Measurements from ENCODE around the gene PPP4R1.

Gene PPP4R1

GRCh38 chr18:9513971-9514512 is 100.3 kb downstream of the PPP4R1 start:
- no peak for DNase-seq (ENCODE audit: low spot score)
- TF ChIP-seq CTCF (IDR thresholded peaks at IDR 0.05; ENCODE audit: extremely low read depth, missing control alignments): no peak

- DNase-seq (ENCODE audit: low spot score): no peak
- TF ChIP-seq CTCF (IDR thresholded peaks at IDR 0.05; ENCODE audit: extremely low read depth, missing control alignments): no peak
Measured at GRCh38 chr18:9508446-9509025, 105.8 kb downstream of the PPP4R1 start.

- no peak for DNase-seq (ENCODE audit: low spot score)
- TF ChIP-seq CTCF (IDR thresholded peaks at IDR 0.05; ENCODE audit: extremely low read depth, missing control alignments): no peak
Measured at GRCh38 chr18:9507565-9508088, 106.7 kb downstream of the PPP4R1 start.

GRCh38 chr18:9506046-9506792 is 108.1 kb downstream of the PPP4R1 start:
- TF ChIP-seq CTCF (IDR thresholded peaks at IDR 0.05; ENCODE audit: extremely low read depth, missing control alignments): no peak
- DNase-seq (ENCODE audit: low spot score): no peak
